IMR-90 (cell line): ENCODE data around the gene CNTLN. TPM values are rescaled to one million over a fixed set of nuclear protein-coding genes. Genes with fewer than 3 reads are reported as not detected.

Experiments used
- ATAC-seq: fragments of 200-7000 bp; cut with Tn5 transposase; 2 replicates; pipeline ENCODE4 v1.9.1; 2020; ENCODE audit warnings: low read depth, mild to moderate bottlenecking, moderate library complexity
- BruUV-seq: library from RNA; stranded (reverse); fragments of 400-500 nt; replicated peaks from 2 replicates; lab custom pipeline; 2021; lab: Mats Ljungman, UMichigan
- CTCF ChIA-PET: fragments of 300-600 bp; formaldehyde crosslinking; extraction: SDS; loops from one replicate; lab custom pipeline; 2021; ENCODE audit warnings: antibody characterized with exemption; lab: Yijun Ruan, JAX
- POLR2A ChIA-PET: fragments of 300-600 bp; sonication (Branson Sonifier 250); formaldehyde crosslinking; loops from one replicate; lab custom pipeline; 2022; ENCODE audit warnings: antibody characterized with exemption; ENCODE audit not compliant: unreplicated experiment; lab: Charles Lee
- DNase-seq: peaks from one replicate; pipeline ENCODE4 v3.0.0; 2013
- H2AFZ ChIP-seq: replicated peaks from 2 replicates; pipeline ENCODE3; 2013; ENCODE audit warnings: low read length, mild to moderate bottlenecking; ENCODE audit not compliant: poor library complexity
- H2AK5ac ChIP-seq: 2 replicates; pipeline ENCODE4 v1.6.1; 2013; ENCODE audit warnings: low read depth, low read length, inconsistent platforms
- H2AK9ac ChIP-seq: replicated peaks from 2 replicates; pipeline ENCODE3; 2013; ENCODE audit warnings: mild to moderate bottlenecking, low read depth, low read length, moderate library complexity; ENCODE audit not compliant: poor library complexity
- H2BK120ac ChIP-seq: 2 replicates; pipeline ENCODE4 v1.6.1; 2013; ENCODE audit warnings: low read depth, low read length, inconsistent platforms
- H2BK15ac ChIP-seq: 3 replicates; pipeline ENCODE4 v1.6.1; 2013; ENCODE audit warnings: low read depth, low read length, inconsistent platforms
- H2BK20ac ChIP-seq: 2 replicates; pipeline ENCODE4 v1.6.1; 2013; ENCODE audit warnings: low read depth, mild to moderate bottlenecking, inconsistent platforms, low read length, moderate library complexity
- H2BK5ac ChIP-seq: 2 replicates; pipeline ENCODE4 v1.6.1; 2013; ENCODE audit warnings: mild to moderate bottlenecking, low read depth, low read length, inconsistent platforms; ENCODE audit not compliant: poor library complexity, severe bottlenecking
- H3K14ac ChIP-seq: replicated peaks from 2 replicates; pipeline ENCODE4 v1.6.1; 2013; ENCODE audit warnings: low read depth, low read length, inconsistent platforms
- H3K18ac ChIP-seq: 2 replicates; pipeline ENCODE4 v1.6.1; 2013; ENCODE audit warnings: low read depth, low read length, control low read depth
- H3K23ac ChIP-seq: 2 replicates; pipeline ENCODE4 v1.6.1; 2013; ENCODE audit warnings: low read depth, low read length, inconsistent platforms
- H3K27ac ChIP-seq: 2 replicates; pipeline ENCODE4 v1.5.1; 2013; ENCODE audit warnings: mild to moderate bottlenecking, control low read depth, low read length; ENCODE audit not compliant: insufficient read depth
- H3K27me3 ChIP-seq: 2 replicates; pipeline ENCODE4 v1.6.1; 2013; ENCODE audit warnings: low read length; ENCODE audit not compliant: control insufficient read depth, insufficient read depth
- H3K36me3 ChIP-seq: 2 replicates; pipeline ENCODE4 v1.6.1; 2013; ENCODE audit warnings: low read length, mixed read lengths; ENCODE audit not compliant: control insufficient read depth, insufficient read depth
- H3K4ac ChIP-seq: 2 replicates; pipeline ENCODE4 v1.6.1; 2013; ENCODE audit warnings: low read depth, low read length, inconsistent platforms
- H3K4me1 ChIP-seq: 2 replicates; pipeline ENCODE4 v1.6.1; 2013; ENCODE audit warnings: low read length, mixed read lengths; ENCODE audit not compliant: control insufficient read depth, insufficient read depth
- H3K4me2 ChIP-seq: 2 replicates; pipeline ENCODE4 v1.6.1; 2013; ENCODE audit warnings: low read depth, mild to moderate bottlenecking, control low read depth, low read length, moderate library complexity
- H3K4me3 ChIP-seq: 2 replicates; pipeline ENCODE4 v1.5.1; 2013; ENCODE audit warnings: low read depth, mild to moderate bottlenecking, control low read depth, low read length, moderate library complexity; ENCODE audit not compliant: insufficient read depth
- H3K56ac ChIP-seq: 2 replicates; pipeline ENCODE4 v1.6.1; 2013; ENCODE audit warnings: low read length, inconsistent platforms; ENCODE audit not compliant: insufficient read depth; ENCODE audit errors: extremely low read depth
- H3K79me1 ChIP-seq, 2 experiments: 2 replicates each; pipeline ENCODE4 v1.6.1; 2013; ENCODE audit warnings: low read length in 2 of 2, inconsistent platforms in 1 of 2, low read depth in 1 of 2
- H3K9ac ChIP-seq: 2 replicates; pipeline ENCODE4 v1.6.1; 2013; ENCODE audit warnings: low read depth, low read length, control low read depth
- H3K9me1 ChIP-seq: 2 replicates; pipeline ENCODE4 v1.6.1; 2013; ENCODE audit warnings: low read length, inconsistent platforms; ENCODE audit not compliant: insufficient read depth
- H3K9me3 ChIP-seq: 2 replicates; pipeline ENCODE4 v1.6.1; 2013; ENCODE audit warnings: low read length; ENCODE audit not compliant: control insufficient read depth, insufficient read depth
- H4K20me1 ChIP-seq: 2 replicates; pipeline ENCODE4 v1.6.1; 2013; ENCODE audit warnings: low read length, inconsistent platforms; ENCODE audit not compliant: insufficient read depth
- H4K5ac ChIP-seq: 2 replicates; pipeline ENCODE4 v1.6.1; 2013; ENCODE audit warnings: mild to moderate bottlenecking, low read depth, low read length, control low read depth
- H4K8ac ChIP-seq, 2 experiments: 2 replicates each; pipeline ENCODE4 v1.6.1; 2013; ENCODE audit warnings: low read depth in 2 of 2, low read length in 2 of 2, control low read depth in 1 of 2, inconsistent platforms in 1 of 2
- H4K91ac ChIP-seq: 2 replicates; pipeline ENCODE4 v1.6.1; 2013; ENCODE audit warnings: low read depth, low read length, inconsistent platforms; ENCODE audit not compliant: insufficient read depth
- CEBPB ChIP-seq: IDR thresholded peaks from 2 replicates; pipeline ENCODE4 v1.6.1; 2012; ENCODE audit warnings: low read depth, low read length, improper control_type of control experiment
- FOS ChIP-seq: fragments of 150-350 bp; IDR thresholded peaks from 2 replicates; pipeline ENCODE4 v1.6.1; 2016; ENCODE audit warnings: low read depth, low read length
- MAFK ChIP-seq: IDR thresholded peaks from 2 replicates; pipeline ENCODE4 v1.6.1; 2012; ENCODE audit warnings: low read depth, low read length, improper control_type of control experiment
- MAZ ChIP-seq: IDR thresholded peaks from 2 replicates; pipeline ENCODE4 v1.6.1; 2012; ENCODE audit warnings: low read depth, mild to moderate bottlenecking, low read length, improper control_type of control experiment, moderate library complexity, borderline replicate concordance
- SMC3 ChIP-seq: fragments of 150-350 bp; IDR thresholded peaks from 2 replicates; pipeline ENCODE4 v1.6.1; 2016; ENCODE audit warnings: low read depth, mild to moderate bottlenecking, antibody characterized with exemption, low read length, moderate library complexity
- whole genome bisulfite sequencing, 2 experiments: methylation state at CpG; one replicate each; pipeline versions ENCODE4 v1.1.5 to v1.1.7; 2013; ENCODE audit warnings: missing lambda C conversion rate in 2 of 2; ENCODE audit not compliant: insufficient read length in 1 of 2; ENCODE audit errors: extremely low coverage in 2 of 2; 5-methylcytosine and 5-hydroxymethylcytosine counted together
- dilution Hi-C: fragments of 300-500 bp; cut with HindIII; formaldehyde crosslinking; loops from one replicate; pipeline ENCODE4 v1.14.3; 2018; ENCODE audit warnings: low sequenced_read_pairs; ENCODE audit not compliant: unreplicated experiment
- in situ Hi-C: fragments of 300-500 bp; cut with MboI; formaldehyde crosslinking; loops from 3 replicates; pipeline ENCODE4 v1.14.3; 2019; ENCODE audit warnings: low sequenced_read_pairs, inconsistent platforms, mixed read lengths
- intact Hi-C: fragments of 100-400 bp; cut with micrococcal nuclease; formaldehyde crosslinking; loops from 2 replicates; pipeline ENCODE4 v1.10.0; 2022
- polyA plus RNA-seq, 3 experiments: library from polyadenylated mRNA; depleted of rRNA; stranded (reverse); fragments of >200 nt; gene quantifications; 2 replicates each; pipeline ENCODE4 v1.2.3, GENCODE V29; 2012; ENCODE audit warnings: low replicate concordance in 1 of 3
- total RNA-seq: library from RNA; depleted of rRNA; stranded (reverse); fragments of >200 nt; gene quantifications from 2 replicates; pipeline ENCODE4 v1.2.3, GENCODE V29; 2012

Gene CNTLN
- total and polyA plus RNA-seq, 2 of the 4 experiments (the other 2 are of a cell fraction), result 3.8 to 5.9 TPM

GRCh38 chr9:17135295-17136160 is 688 bp downstream of the CNTLN start:
- peak overlapping the region; percentile 82 for H2BK120ac ChIP-seq
- H3K4me2 ChIP-seq, result peak overlapping the region; percentile 73
- dilution Hi-C loops (no loop called here), in situ Hi-C loops (no loop called here), intact Hi-C loops (no loop called here)
- H3K18ac ChIP-seq, result peak overlapping the region; percentile 81; the same call in 1 of the 2 replicates
- no peaks in the 10 kb centered on the region for H3K9me3 ChIP-seq
- WGBS, 2 experiments, result 0% methylated on average over 4 of the region's 44 CpGs; no CpG with 5 or more reads in 1 of the 2 experiments
- peak overlapping the region; percentile 94 for H3K14ac ChIP-seq
- H4K5ac ChIP-seq, result peak overlapping the region; percentile 91
- H3K4me3 ChIP-seq, result peak overlapping the region; percentile 86
- H2AK5ac ChIP-seq, result peak overlapping the region; percentile 47
- H2BK15ac ChIP-seq, result peak overlapping the region; percentile 30; the same call in 2 of the 3 replicates
- H3K27ac ChIP-seq, result peak overlapping the region; percentile 85
- CTCF ChIA-PET, result no interaction called here
- POLR2A ChIA-PET, result interaction anchor here (0.7 kb wide), 1 partner anchor 12 kb away, joined by 5 read pairs; no protein-coding TSS in a partner anchor
- peak overlapping the region; percentile 97 for H2AK9ac ChIP-seq
- H3K4ac ChIP-seq, result peak overlapping the region; percentile 99
- DNase-seq (peak; percentile 32), ATAC-seq (peak; percentile 75)
- no peaks in the 10 kb centered on the region for H4K20me1 ChIP-seq
- peak overlapping the region; percentile 99 for H4K91ac ChIP-seq
- peak overlapping the region; percentile 100 for H2AFZ ChIP-seq
- H3K56ac ChIP-seq, result peak overlapping the region; percentile 78
- peak overlapping the region; percentile 78 to 89 for H4K8ac ChIP-seq
- no TSS peak for BruUV-seq
- peak overlapping the region; percentile 88 for H2BK5ac ChIP-seq
- H3K36me3 ChIP-seq, result peaks cover 4% of the 10 kb centered on the region
- H3K9me1 ChIP-seq, result peaks cover 4% of the 10 kb centered on the region; the same call in 1 of the 2 replicates
- peaks cover 4% of the 10 kb centered on the region for H3K4me1 ChIP-seq
- no peak for TF ChIP-seq SMC3
- TF ChIP-seq CEBPB, result no peak
- TF ChIP-seq FOS, result no peak
- no peak for TF ChIP-seq MAFK
- no peak for TF ChIP-seq MAZ
- H3K79me1 ChIP-seq, result peaks cover 14 to 30% of the 10 kb centered on the region in 2 experiments
- peak overlapping the region; percentile 90 for H3K9ac ChIP-seq
- peak overlapping the region; percentile 69 for H3K23ac ChIP-seq
- H3K27me3 ChIP-seq, result no peaks in the 10 kb centered on the region
- no peak overlapping the region for H2BK20ac ChIP-seq
